Osteocyte (in vitro differentiated cells): ENCODE data around the gene FBXL4. TPM values are rescaled to one million over a fixed set of nuclear protein-coding genes. Genes with fewer than 3 reads are reported as not detected.

Experiments
- DNase-seq: peaks from one replicate; pipeline ENCODE4 v3.0.0; 2021; ENCODE audit warnings: mixed read lengths; ENCODE audit not compliant: unreplicated experiment; ENCODE audit errors: extremely low spot score
- H3K27ac Mint-ChIP-seq: one replicate; pipeline ENCODE4 v1.8.0; 2021; ENCODE audit warnings: mild to moderate bottlenecking, mixed read lengths; ENCODE audit not compliant: unreplicated experiment
- H3K27me3 Mint-ChIP-seq: one replicate; pipeline ENCODE4 v1.8.0; 2021; ENCODE audit warnings: mixed read lengths; ENCODE audit not compliant: unreplicated experiment
- H3K36me3 Mint-ChIP-seq: one replicate; pipeline ENCODE4 v1.8.0; 2021; ENCODE audit warnings: mixed read lengths; ENCODE audit not compliant: unreplicated experiment
- H3K4me1 Mint-ChIP-seq: one replicate; pipeline ENCODE4 v1.8.0; 2021; ENCODE audit warnings: mixed read lengths; ENCODE audit not compliant: unreplicated experiment
- H3K4me3 Mint-ChIP-seq: one replicate; pipeline ENCODE4 v1.8.0; 2021; ENCODE audit warnings: mild to moderate bottlenecking, moderate library complexity, mixed read lengths; ENCODE audit not compliant: unreplicated experiment
- H3K9me3 Mint-ChIP-seq: one replicate; pipeline ENCODE4 v1.8.0; 2021; ENCODE audit warnings: mixed read lengths; ENCODE audit not compliant: unreplicated experiment
- CTCF ChIP-seq: fragments of 200-600 bp; sonication (generic); IDR thresholded peaks from 2 replicates; pipeline ENCODE4 v1.5.0; 2021; ENCODE audit warnings: antibody characterized with exemption, mild to moderate bottlenecking, moderate library complexity
- total RNA-seq: library from RNA; stranded (reverse); gene quantifications from 2 replicates; pipeline ENCODE4 v1.2.1, GENCODE V29; 2021

The FBXL4 gene
- total RNA-seq, 1 donor from 2014 or later, result 16.6 TPM

GRCh38 chr6:98844244-98845210 lies 103.2 kb downstream of the FBXL4 start:
- TF ChIP-seq CTCF, result no peak
- Mint-ChIP-seq H3K9me3 (no peaks in the 10 kb centered on the region), H3K27ac (no peak overlapping the region), H3K4me1 (peaks cover 15% of the 10 kb centered on the region), H3K4me3 (peak overlapping the region; percentile 38), H3K36me3 (no peaks in the 10 kb centered on the region), H3K27me3 (peaks cover 79% of the 10 kb centered on the region)
- DNase-seq, result no peak

- H3K4me1 Mint-ChIP-seq, result peaks cover 15% of the 10 kb centered on the region
- no peaks in the 10 kb centered on the region for H3K36me3 Mint-ChIP-seq
- no peak for DNase-seq
- no peak overlapping the region for H3K27ac Mint-ChIP-seq
- peaks cover 78% of the 10 kb centered on the region for H3K27me3 Mint-ChIP-seq
- no peaks in the 10 kb centered on the region for H3K9me3 Mint-ChIP-seq
- no peak overlapping the region for H3K4me3 Mint-ChIP-seq
- TF ChIP-seq CTCF, result no peak
Measured at GRCh38 chr6:98843271-98844243, 104.2 kb downstream of the FBXL4 start.

- Mint-ChIP-seq H3K36me3 (no peaks in the 10 kb centered on the region), H3K9me3 (no peaks in the 10 kb centered on the region), H3K27me3 (peaks cover 84% of the 10 kb centered on the region), H3K4me3 (no peak overlapping the region), H3K27ac (no peak overlapping the region), H3K4me1 (peaks cover 15% of the 10 kb centered on the region)
- no peak for TF ChIP-seq CTCF
- DNase-seq, result no peak
Measured at GRCh38 chr6:98842342-98843180, 105.2 kb downstream of the FBXL4 start.

GRCh38 chr6:98841621-98842341 lies 106.0 kb downstream of the FBXL4 start:
- Mint-ChIP-seq H3K4me1 (peaks cover 15% of the 10 kb centered on the region), H3K27ac (no peak overlapping the region), H3K4me3 (no peak overlapping the region), H3K9me3 (no peaks in the 10 kb centered on the region), H3K36me3 (no peaks in the 10 kb centered on the region), H3K27me3 (peaks cover 83% of the 10 kb centered on the region)
- DNase-seq, result no peak
- TF ChIP-seq CTCF, result no peak
